ENCODE data around the gene LMF2.
"Not testable (repeated sequence)": the region's sequence is repeated elsewhere in the genome, so short reads cannot be mapped to it uniquely, and the experiment has no call there.

DNA sequence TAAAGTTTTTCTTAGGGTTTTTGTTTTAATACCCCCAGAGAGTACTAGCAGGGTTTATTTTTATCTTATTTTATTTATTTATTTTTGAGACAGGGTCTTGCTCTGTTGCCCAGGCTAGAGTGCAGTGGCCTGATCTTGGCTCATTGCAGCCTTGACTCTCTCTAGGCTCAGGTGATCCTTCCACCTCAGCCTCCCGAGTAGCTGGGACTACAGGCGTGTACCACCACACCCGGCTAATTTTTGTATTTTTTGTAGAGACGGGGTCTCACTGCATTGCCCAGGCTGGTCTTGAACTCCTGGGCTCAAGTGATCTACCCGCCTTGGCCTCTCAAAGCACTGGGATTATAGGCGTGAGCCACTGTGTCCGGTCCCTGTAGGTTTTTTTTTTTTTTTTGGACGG lies 12.7 kb upstream of the LMF2 start:
- TF ChIP-seq POLR2AphosphoS5 (IDR thresholded peaks at IDR 0.05; ENCODE audit: low read depth, low read length): not testable (repeated sequence)
- TF ChIP-seq, protein P1, sequence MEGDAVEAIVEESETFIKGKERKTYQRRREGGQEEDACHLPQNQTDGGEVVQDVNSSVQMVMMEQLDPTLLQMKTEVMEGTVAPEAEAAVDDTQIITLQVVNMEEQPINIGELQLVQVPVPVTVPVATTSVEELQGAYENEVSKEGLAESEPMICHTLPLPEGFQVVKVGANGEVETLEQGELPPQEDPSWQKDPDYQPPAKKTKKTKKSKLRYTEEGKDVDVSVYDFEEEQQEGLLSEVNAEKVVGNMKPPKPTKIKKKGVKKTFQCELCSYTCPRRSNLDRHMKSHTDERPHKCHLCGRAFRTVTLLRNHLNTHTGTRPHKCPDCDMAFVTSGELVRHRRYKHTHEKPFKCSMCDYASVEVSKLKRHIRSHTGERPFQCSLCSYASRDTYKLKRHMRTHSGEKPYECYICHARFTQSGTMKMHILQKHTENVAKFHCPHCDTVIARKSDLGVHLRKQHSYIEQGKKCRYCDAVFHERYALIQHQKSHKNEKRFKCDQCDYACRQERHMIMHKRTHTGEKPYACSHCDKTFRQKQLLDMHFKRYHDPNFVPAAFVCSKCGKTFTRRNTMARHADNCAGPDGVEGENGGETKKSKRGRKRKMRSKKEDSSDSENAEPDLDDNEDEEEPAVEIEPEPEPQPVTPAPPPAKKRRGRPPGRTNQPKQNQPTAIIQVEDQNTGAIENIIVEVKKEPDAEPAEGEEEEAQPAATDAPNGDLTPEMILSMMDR (IDR thresholded peaks at IDR 0.05 in 2 of 3, conservative IDR thresholded peaks at IDR 0.05 in 1 of 3; ENCODE audit: borderline replicate concordance in 1 of 3, insufficient read depth in 1 of 3, low read depth in 2 of 3, low read length in 2 of 3): not testable (repeated sequence)
